Loucy (cell line): ENCODE measurements around the gene NRP1.

Experiments
- H2AFZ ChIP-seq: fragments of 200-600 bp; sonication (generic); 2 replicates; pipeline ENCODE4 v1.6.0; 2016; ENCODE audit warnings: antibody characterized with exemption, mild to moderate bottlenecking, low read length, moderate library complexity
- H3F3A ChIP-seq: fragments of 200-600 bp; 2 replicates; pipeline ENCODE4 v1.6.0; 2016; ENCODE audit warnings: antibody characterized with exemption, low read depth, mild to moderate bottlenecking
- H3K27me3 ChIP-seq: fragments of 200-600 bp; sonication (generic); 2 replicates; pipeline ENCODE4 v1.6.1; 2014; ENCODE audit warnings: low read length, mild to moderate bottlenecking; ENCODE audit not compliant: insufficient read depth, poor library complexity, severe bottlenecking
- H3K36me3 ChIP-seq: fragments of 200-600 bp; sonication (generic); 2 replicates; pipeline ENCODE4 v1.6.1; 2016; ENCODE audit warnings: low read length; ENCODE audit not compliant: insufficient read depth
- H3K4me1 ChIP-seq: fragments of 200-600 bp; sonication (generic); 2 replicates; pipeline ENCODE4 v1.5.1; 2014; ENCODE audit warnings: low read length, mild to moderate bottlenecking; ENCODE audit not compliant: insufficient read depth, poor library complexity, severe bottlenecking
- H3K4me2 ChIP-seq: fragments of 200-600 bp; sonication (generic); 2 replicates; pipeline ENCODE4 v1.6.0; 2014; ENCODE audit warnings: antibody characterized with exemption, low read length, low read depth, mild to moderate bottlenecking; ENCODE audit not compliant: poor library complexity, severe bottlenecking
- H3K4me3 ChIP-seq: fragments of 200-600 bp; sonication (generic); 2 replicates; pipeline ENCODE4 v1.5.1; 2014; ENCODE audit warnings: low read length, mild to moderate bottlenecking, mixed read lengths; ENCODE audit not compliant: poor library complexity, severe bottlenecking
- H3K79me2 ChIP-seq: fragments of 200-600 bp; sonication (generic); 2 replicates; pipeline ENCODE4 v1.6.1; 2014; ENCODE audit warnings: low read length; ENCODE audit not compliant: insufficient read depth
- H3K9ac ChIP-seq: fragments of 200-600 bp; sonication (generic); 2 replicates; pipeline ENCODE4 v1.6.0; 2014; ENCODE audit warnings: mild to moderate bottlenecking, low read depth, low read length, moderate library complexity; ENCODE audit not compliant: poor library complexity, severe bottlenecking
- H3K9me2 ChIP-seq: fragments of 200-600 bp; sonication (generic); replicated peaks from 2 replicates; pipeline ENCODE4 v1.6.1; 2016; ENCODE audit warnings: low read depth, low read length, mixed read lengths
- H3K9me3 ChIP-seq: fragments of 200-600 bp; sonication (generic); 2 replicates; pipeline ENCODE4 v1.6.1; 2014; ENCODE audit warnings: mild to moderate bottlenecking, antibody characterized with exemption, low read length, low read depth; ENCODE audit not compliant: insufficient read depth
- H4K20me1 ChIP-seq: fragments of 200-600 bp; sonication (generic); 2 replicates; pipeline ENCODE4 v1.6.0; 2014; ENCODE audit warnings: antibody characterized with exemption, low read length, mild to moderate bottlenecking; ENCODE audit not compliant: insufficient read depth, poor library complexity, severe bottlenecking
- EZH2phosphoT487 ChIP-seq: fragments of 200-600 bp; IDR thresholded peaks from 2 replicates; pipeline ENCODE4 v1.6.1; 2018; ENCODE audit warnings: antibody characterized with exemption, mild to moderate bottlenecking, moderate library complexity, borderline replicate concordance
- TF ChIP-seq, protein P1 (sequence below): fragments of 200-600 bp; sonication (generic); conservative IDR thresholded peaks from 2 replicates; pipeline ENCODE4 v1.5.1; 2014; ENCODE audit warnings: mild to moderate bottlenecking, antibody characterized with exemption, low read length

The NRP1 gene

DNA sequence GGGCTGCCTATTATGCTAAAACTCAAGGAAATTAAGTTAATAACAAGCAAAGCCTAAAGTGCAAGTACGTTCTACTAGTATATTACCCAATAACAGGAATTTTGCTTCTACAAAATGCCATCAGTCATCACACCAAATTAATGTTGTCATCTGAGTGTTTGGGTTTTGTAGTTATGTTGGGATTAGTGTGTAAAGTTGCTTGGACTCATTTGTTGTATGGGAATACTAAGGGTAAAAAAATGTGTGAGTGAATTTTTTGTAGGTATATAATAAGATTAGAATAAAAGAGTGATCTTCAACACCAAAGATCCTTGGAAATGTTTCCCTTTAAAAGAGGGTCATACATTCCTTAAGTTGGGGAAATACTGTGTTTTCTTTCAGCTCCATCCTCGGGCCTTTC is 38.6 kb downstream of the NRP1 start:
- H3K4me2 ChIP-seq, result no peak overlapping the region
- H3K9ac ChIP-seq, result no peak overlapping the region
- no peak overlapping the region for H2AFZ ChIP-seq
- H3K79me2 ChIP-seq, result no peaks in the 10 kb centered on the region
- H3K9me3 ChIP-seq, result no peaks in the 10 kb centered on the region
- H3K36me3 ChIP-seq, result no peaks in the 10 kb centered on the region
- H3K27me3 ChIP-seq, result no peaks in the 10 kb centered on the region
- no peak for TF ChIP-seq EZH2phosphoT487
- no peak overlapping the region for H3K4me3 ChIP-seq
- H3F3A ChIP-seq, result no peaks in the 10 kb centered on the region
- no peaks in the 10 kb centered on the region for H3K9me2 ChIP-seq
- no peaks in the 10 kb centered on the region for H4K20me1 ChIP-seq
- peaks cover 34% of the 10 kb centered on the region for H3K4me1 ChIP-seq

DNA sequence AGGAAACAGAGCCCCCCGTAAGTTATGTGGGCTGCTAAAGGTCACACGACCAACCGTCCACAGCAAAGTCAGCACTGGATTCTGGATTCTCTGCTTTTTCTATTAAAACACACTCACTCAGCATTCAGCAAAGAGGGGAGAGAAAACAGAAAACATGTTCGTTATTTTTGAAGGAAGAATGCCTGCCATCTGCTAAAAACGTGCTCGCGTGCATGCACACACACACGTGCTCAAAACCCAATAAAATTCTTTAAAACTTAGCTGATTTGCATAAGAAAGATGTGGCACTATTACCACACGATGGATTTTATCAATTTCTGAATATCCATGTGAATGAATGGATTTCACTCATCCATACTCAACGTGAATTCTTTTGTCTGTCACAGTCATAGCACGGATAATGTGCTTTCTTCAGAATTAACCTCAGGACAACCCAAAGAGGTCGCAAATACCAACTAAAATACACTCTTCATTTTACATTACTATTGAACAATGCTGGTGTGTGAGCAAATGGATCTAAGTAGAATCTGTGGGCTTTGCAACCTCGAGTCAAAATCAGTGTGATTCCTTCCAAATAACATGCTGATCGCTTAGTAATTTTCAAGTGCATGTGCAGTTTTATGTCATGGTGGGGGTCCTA is 40.8 kb downstream of the NRP1 start:
- peaks cover 25% of the 10 kb centered on the region for H3K4me1 ChIP-seq
- H4K20me1 ChIP-seq, result no peaks in the 10 kb centered on the region
- no peak overlapping the region for H2AFZ ChIP-seq
- H3K36me3 ChIP-seq, result no peaks in the 10 kb centered on the region
- H3K27me3 ChIP-seq, result no peaks in the 10 kb centered on the region
- H3K9me2 ChIP-seq, result no peaks in the 10 kb centered on the region
- no peak overlapping the region for H3K9ac ChIP-seq
- no peaks in the 10 kb centered on the region for H3K9me3 ChIP-seq
- TF ChIP-seq, protein P1, sequence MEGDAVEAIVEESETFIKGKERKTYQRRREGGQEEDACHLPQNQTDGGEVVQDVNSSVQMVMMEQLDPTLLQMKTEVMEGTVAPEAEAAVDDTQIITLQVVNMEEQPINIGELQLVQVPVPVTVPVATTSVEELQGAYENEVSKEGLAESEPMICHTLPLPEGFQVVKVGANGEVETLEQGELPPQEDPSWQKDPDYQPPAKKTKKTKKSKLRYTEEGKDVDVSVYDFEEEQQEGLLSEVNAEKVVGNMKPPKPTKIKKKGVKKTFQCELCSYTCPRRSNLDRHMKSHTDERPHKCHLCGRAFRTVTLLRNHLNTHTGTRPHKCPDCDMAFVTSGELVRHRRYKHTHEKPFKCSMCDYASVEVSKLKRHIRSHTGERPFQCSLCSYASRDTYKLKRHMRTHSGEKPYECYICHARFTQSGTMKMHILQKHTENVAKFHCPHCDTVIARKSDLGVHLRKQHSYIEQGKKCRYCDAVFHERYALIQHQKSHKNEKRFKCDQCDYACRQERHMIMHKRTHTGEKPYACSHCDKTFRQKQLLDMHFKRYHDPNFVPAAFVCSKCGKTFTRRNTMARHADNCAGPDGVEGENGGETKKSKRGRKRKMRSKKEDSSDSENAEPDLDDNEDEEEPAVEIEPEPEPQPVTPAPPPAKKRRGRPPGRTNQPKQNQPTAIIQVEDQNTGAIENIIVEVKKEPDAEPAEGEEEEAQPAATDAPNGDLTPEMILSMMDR, result no peak
- no peak for TF ChIP-seq EZH2phosphoT487
- H3F3A ChIP-seq, result no peaks in the 10 kb centered on the region
- no peaks in the 10 kb centered on the region for H3K79me2 ChIP-seq
- H3K4me3 ChIP-seq, result no peak overlapping the region
- no peak overlapping the region for H3K4me2 ChIP-seq

- Histone ChIP-seq H2AFZ (no peak overlapping the region), H3K9me3 (no peaks in the 10 kb centered on the region), H3K9ac (no peak overlapping the region), H4K20me1 (no peaks in the 10 kb centered on the region), H3K4me2 (no peak overlapping the region), H3K4me1 (peaks cover 19% of the 10 kb centered on the region), H3F3A (no peaks in the 10 kb centered on the region), H3K79me2 (no peaks in the 10 kb centered on the region), H3K36me3 (no peaks in the 10 kb centered on the region), H3K27me3 (no peaks in the 10 kb centered on the region), H3K9me2 (no peaks in the 10 kb centered on the region), H3K4me3 (no peak overlapping the region)
- TF ChIP-seq, protein P1, result no peak
- no peak for TF ChIP-seq EZH2phosphoT487
Observed at GRCh38 chr10:33293076-33293475, 41.4 kb downstream of the NRP1 start.

DNA sequence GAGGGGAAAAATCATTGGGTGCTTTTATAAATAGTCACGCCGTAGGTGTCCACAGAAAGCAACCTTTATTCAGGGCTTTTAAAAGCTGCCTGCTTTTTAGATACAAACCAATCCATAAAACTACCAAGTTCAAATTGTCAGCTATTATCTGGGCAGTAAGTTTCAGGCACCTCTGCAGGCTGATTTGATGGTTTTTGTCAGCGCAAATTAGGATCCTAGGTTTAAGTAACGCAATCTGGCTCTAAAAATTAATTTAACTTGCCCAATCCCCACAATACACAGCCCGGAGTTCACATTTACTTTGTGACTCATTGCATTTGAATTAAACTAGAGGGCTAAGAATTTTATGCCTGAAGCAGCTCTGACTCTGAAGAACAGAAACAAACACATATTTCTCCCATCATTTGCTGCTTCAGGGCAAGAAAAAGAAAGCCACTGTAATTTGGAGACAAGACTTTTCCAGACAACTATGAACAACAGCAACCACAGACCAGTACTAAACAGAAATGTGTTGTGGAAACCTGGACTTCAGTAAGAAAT is 43.3 kb downstream of the NRP1 start:
- Histone ChIP-seq H3K4me2 (no peak overlapping the region), H2AFZ (no peak overlapping the region), H3K79me2 (no peaks in the 10 kb centered on the region), H3K4me1 (peaks cover 6% of the 10 kb centered on the region), H3K9me3 (no peaks in the 10 kb centered on the region), H3F3A (no peaks in the 10 kb centered on the region), H3K9me2 (no peaks in the 10 kb centered on the region), H4K20me1 (no peaks in the 10 kb centered on the region), H3K27me3 (no peaks in the 10 kb centered on the region), H3K36me3 (no peaks in the 10 kb centered on the region), H3K4me3 (no peak overlapping the region), H3K9ac (no peak overlapping the region)
- TF ChIP-seq EZH2phosphoT487, result no peak
- TF ChIP-seq, protein P1, result no peak
